GM23338 (cell line): Measurements from ENCODE around the gene HSPH1.

ENCODE experiments used
- CREB1 ChIP-seq: fragments of 250-450 bp; sonication (Bioruptor Pico); IDR thresholded peaks from 2 replicates; pipeline ENCODE4 v1.5.0; 2020; ENCODE audit warnings: low read depth, mild to moderate bottlenecking, moderate library complexity
- CTCF ChIP-seq, 2 experiments: fragments of 200-600 bp in 1 of 2; sonication (generic) in 1 of 2; conservative IDR thresholded peaks; 2 replicates each; pipeline versions ENCODE4 v1.5.1 to v1.6.1; 2016 to 2017; ENCODE audit warnings: antibody characterized with exemption in 2 of 2, low read depth in 2 of 2, mild to moderate bottlenecking in 2 of 2, moderate library complexity in 1 of 2
- EZH2 ChIP-seq: fragments of 200-600 bp; sonication (generic); IDR thresholded peaks from one replicate; pipeline ENCODE4 v1.8.0; 2017; ENCODE audit warnings: antibody characterized with exemption, mild to moderate bottlenecking, low read depth; ENCODE audit not compliant: unreplicated experiment
- EZH2phosphoT487 ChIP-seq: fragments of 200-600 bp; sonication (generic); IDR thresholded peaks from one replicate; pipeline ENCODE4 v1.8.1; 2018; ENCODE audit warnings: antibody characterized with exemption; ENCODE audit not compliant: unreplicated experiment
- JUNB ChIP-seq: IDR thresholded peaks from one replicate; pipeline ENCODE4 v1.6.1; 2016; ENCODE audit warnings: antibody characterized with exemption; ENCODE audit not compliant: unreplicated experiment
- NANOG ChIP-seq: IDR thresholded peaks from 2 replicates; pipeline ENCODE4 v1.6.1; 2016; ENCODE audit warnings: antibody characterized with exemption, borderline replicate concordance
- POLR2AphosphoS5 ChIP-seq: IDR thresholded peaks from 2 replicates; pipeline ENCODE4 v1.6.1; 2016; ENCODE audit warnings: antibody characterized with exemption, low read depth
- ZNF331 ChIP-seq: fragments of 250-450 bp; sonication (Bioruptor Pico); IDR thresholded peaks from 2 replicates; pipeline ENCODE4 v1.5.0; 2020; ENCODE audit warnings: low read depth, mild to moderate bottlenecking, moderate library complexity
- TF ChIP-seq, protein P1 (sequence below): IDR thresholded peaks from one replicate; pipeline ENCODE4 v1.6.1; 2018; ENCODE audit warnings: antibody characterized with exemption; ENCODE audit not compliant: unreplicated experiment
- TF ChIP-seq, protein P2 (sequence below): IDR thresholded peaks from 2 replicates; pipeline ENCODE4 v1.6.1; 2016; ENCODE audit warnings: antibody characterized with exemption

GRCh38 chr13:31121379-31122140, 40.1 kb downstream of the HSPH1 start:
- no peak for TF ChIP-seq CTCF (conservative IDR thresholded peaks at IDR 0.05; ENCODE audit: low read depth in 2 of 2)
- TF ChIP-seq POLR2AphosphoS5 = no peak
- TF ChIP-seq EZH2 = no peak
- TF ChIP-seq CREB1 (CRISPR knock-in tag) = no peak
- TF ChIP-seq, protein P1, sequence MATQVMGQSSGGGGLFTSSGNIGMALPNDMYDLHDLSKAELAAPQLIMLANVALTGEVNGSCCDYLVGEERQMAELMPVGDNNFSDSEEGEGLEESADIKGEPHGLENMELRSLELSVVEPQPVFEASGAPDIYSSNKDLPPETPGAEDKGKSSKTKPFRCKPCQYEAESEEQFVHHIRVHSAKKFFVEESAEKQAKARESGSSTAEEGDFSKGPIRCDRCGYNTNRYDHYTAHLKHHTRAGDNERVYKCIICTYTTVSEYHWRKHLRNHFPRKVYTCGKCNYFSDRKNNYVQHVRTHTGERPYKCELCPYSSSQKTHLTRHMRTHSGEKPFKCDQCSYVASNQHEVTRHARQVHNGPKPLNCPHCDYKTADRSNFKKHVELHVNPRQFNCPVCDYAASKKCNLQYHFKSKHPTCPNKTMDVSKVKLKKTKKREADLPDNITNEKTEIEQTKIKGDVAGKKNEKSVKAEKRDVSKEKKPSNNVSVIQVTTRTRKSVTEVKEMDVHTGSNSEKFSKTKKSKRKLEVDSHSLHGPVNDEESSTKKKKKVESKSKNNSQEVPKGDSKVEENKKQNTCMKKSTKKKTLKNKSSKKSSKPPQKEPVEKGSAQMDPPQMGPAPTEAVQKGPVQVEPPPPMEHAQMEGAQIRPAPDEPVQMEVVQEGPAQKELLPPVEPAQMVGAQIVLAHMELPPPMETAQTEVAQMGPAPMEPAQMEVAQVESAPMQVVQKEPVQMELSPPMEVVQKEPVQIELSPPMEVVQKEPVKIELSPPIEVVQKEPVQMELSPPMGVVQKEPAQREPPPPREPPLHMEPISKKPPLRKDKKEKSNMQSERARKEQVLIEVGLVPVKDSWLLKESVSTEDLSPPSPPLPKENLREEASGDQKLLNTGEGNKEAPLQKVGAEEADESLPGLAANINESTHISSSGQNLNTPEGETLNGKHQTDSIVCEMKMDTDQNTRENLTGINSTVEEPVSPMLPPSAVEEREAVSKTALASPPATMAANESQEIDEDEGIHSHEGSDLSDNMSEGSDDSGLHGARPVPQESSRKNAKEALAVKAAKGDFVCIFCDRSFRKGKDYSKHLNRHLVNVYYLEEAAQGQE = no peak
- TF ChIP-seq EZH2phosphoT487 = no peak
- TF ChIP-seq NANOG = no peak
- no peak for TF ChIP-seq ZNF331
- TF ChIP-seq JUNB = no peak
- TF ChIP-seq, protein P2, sequence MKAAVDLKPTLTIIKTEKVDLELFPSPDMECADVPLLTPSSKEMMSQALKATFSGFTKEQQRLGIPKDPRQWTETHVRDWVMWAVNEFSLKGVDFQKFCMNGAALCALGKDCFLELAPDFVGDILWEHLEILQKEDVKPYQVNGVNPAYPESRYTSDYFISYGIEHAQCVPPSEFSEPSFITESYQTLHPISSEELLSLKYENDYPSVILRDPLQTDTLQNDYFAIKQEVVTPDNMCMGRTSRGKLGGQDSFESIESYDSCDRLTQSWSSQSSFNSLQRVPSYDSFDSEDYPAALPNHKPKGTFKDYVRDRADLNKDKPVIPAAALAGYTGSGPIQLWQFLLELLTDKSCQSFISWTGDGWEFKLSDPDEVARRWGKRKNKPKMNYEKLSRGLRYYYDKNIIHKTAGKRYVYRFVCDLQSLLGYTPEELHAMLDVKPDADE = no peak
